Measurements from ENCODE around the gene FGF5.

- TF ChIP-seq EZH2phosphoT487 (IDR thresholded peaks at IDR 0.05; ENCODE audit: borderline replicate concordance, low read length) (no peak), EZH2 (IDR thresholded peaks at IDR 0.05; ENCODE audit: low read length, unreplicated experiment) (no peak)
- TF ChIP-seq, protein P1, sequence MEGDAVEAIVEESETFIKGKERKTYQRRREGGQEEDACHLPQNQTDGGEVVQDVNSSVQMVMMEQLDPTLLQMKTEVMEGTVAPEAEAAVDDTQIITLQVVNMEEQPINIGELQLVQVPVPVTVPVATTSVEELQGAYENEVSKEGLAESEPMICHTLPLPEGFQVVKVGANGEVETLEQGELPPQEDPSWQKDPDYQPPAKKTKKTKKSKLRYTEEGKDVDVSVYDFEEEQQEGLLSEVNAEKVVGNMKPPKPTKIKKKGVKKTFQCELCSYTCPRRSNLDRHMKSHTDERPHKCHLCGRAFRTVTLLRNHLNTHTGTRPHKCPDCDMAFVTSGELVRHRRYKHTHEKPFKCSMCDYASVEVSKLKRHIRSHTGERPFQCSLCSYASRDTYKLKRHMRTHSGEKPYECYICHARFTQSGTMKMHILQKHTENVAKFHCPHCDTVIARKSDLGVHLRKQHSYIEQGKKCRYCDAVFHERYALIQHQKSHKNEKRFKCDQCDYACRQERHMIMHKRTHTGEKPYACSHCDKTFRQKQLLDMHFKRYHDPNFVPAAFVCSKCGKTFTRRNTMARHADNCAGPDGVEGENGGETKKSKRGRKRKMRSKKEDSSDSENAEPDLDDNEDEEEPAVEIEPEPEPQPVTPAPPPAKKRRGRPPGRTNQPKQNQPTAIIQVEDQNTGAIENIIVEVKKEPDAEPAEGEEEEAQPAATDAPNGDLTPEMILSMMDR (conservative IDR thresholded peaks at IDR 0.05; ENCODE audit: low read depth, low read length) = no peak
These were observed 13.0 kb upstream of the FGF5 start for GRCh38 chr4:80253510-80253909.
